Activated CD4-positive, alpha-beta T cell treated with anti-CD3 and anti-CD28 coated beads for 48 hours (primary cell): Measurements from ENCODE around the gene CD81.
"Not testable (repeated sequence)": the region's sequence is repeated elsewhere in the genome, so short reads cannot be mapped to it uniquely, and the experiment has no call there.

Experiments
- DNase-seq: peaks from one replicate; pipeline ENCODE4 v3.0.0-alpha.2; 2020

The CD81 gene

GRCh38 chr11:2357651-2358050 lies 19.5 kb upstream of the CD81 start:
- not testable (repeated sequence) for DNase-seq

GRCh38 chr11:2358754-2359442 lies 18.2 kb upstream of the CD81 start:
- no peak for DNase-seq

GRCh38 chr11:2359557-2359956 lies 17.6 kb upstream of the CD81 start:
- DNase-seq = no peak

- DNase-seq = no peak
Measured at GRCh38 chr11:2360081-2360642, 16.9 kb upstream of the CD81 start.

- no peak for DNase-seq
Measured at GRCh38 chr11:2361565-2361964, 15.5 kb upstream of the CD81 start.

- DNase-seq = no peak
Measured at GRCh38 chr11:2362414-2362813, 14.7 kb upstream of the CD81 start.

GRCh38 chr11:2363130-2363529 lies 14.0 kb upstream of the CD81 start:
- DNase-seq = no peak

GRCh38 chr11:2363577-2364370 lies 13.3 kb upstream of the CD81 start:
- no peak for DNase-seq

GRCh38 chr11:2364386-2364785 lies 12.7 kb upstream of the CD81 start:
- not testable (repeated sequence) for DNase-seq

- no peak for DNase-seq
Measured at GRCh38 chr11:2365571-2366210, 11.4 kb upstream of the CD81 start.

GRCh38 chr11:2366276-2366675 lies 10.8 kb upstream of the CD81 start:
- DNase-seq = no peak

GRCh38 chr11:2366733-2367132 lies 10.4 kb upstream of the CD81 start:
- DNase-seq = no peak

- no peak for DNase-seq
Measured at GRCh38 chr11:2367266-2368160, 9.6 kb upstream of the CD81 start.

- DNase-seq = no peak
Measured at GRCh38 chr11:2368178-2368850, 8.8 kb upstream of the CD81 start.

GRCh38 chr11:2368851-2369180 lies 8.3 kb upstream of the CD81 start:
- no peak for DNase-seq

- DNase-seq = no peak
Measured at GRCh38 chr11:2369320-2369719, 7.8 kb upstream of the CD81 start.

GRCh38 chr11:2369896-2370295 lies 7.2 kb upstream of the CD81 start:
- DNase-seq = no peak

- no peak for DNase-seq
Measured at GRCh38 chr11:2374456-2375201, 2.5 kb upstream of the CD81 start.

- DNase-seq = no peak
Measured at GRCh38 chr11:2375341-2375853, 1.7 kb upstream of the CD81 start.

- no peak for DNase-seq
Measured at GRCh38 chr11:2375964-2376551, 1.1 kb upstream of the CD81 start.
